HG02870 (cell line): ENCODE data around the gene ALG10.
"Not testable (repeated sequence)": the region's sequence is repeated elsewhere in the genome, so short reads cannot be mapped to it uniquely, and the experiment has no call there.

Source experiments
- ATAC-seq: cut with Tn5 transposase; IDR thresholded peaks from one replicate; pipeline ENCODE4 v1.9.1; 2021; ENCODE audit warnings: mild to moderate bottlenecking, moderate library complexity; ENCODE audit not compliant: unreplicated experiment

ALG10 gene, protein sequence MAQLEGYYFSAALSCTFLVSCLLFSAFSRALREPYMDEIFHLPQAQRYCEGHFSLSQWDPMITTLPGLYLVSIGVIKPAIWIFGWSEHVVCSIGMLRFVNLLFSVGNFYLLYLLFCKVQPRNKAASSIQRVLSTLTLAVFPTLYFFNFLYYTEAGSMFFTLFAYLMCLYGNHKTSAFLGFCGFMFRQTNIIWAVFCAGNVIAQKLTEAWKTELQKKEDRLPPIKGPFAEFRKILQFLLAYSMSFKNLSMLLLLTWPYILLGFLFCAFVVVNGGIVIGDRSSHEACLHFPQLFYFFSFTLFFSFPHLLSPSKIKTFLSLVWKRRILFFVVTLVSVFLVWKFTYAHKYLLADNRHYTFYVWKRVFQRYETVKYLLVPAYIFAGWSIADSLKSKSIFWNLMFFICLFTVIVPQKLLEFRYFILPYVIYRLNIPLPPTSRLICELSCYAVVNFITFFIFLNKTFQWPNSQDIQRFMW

DNA sequence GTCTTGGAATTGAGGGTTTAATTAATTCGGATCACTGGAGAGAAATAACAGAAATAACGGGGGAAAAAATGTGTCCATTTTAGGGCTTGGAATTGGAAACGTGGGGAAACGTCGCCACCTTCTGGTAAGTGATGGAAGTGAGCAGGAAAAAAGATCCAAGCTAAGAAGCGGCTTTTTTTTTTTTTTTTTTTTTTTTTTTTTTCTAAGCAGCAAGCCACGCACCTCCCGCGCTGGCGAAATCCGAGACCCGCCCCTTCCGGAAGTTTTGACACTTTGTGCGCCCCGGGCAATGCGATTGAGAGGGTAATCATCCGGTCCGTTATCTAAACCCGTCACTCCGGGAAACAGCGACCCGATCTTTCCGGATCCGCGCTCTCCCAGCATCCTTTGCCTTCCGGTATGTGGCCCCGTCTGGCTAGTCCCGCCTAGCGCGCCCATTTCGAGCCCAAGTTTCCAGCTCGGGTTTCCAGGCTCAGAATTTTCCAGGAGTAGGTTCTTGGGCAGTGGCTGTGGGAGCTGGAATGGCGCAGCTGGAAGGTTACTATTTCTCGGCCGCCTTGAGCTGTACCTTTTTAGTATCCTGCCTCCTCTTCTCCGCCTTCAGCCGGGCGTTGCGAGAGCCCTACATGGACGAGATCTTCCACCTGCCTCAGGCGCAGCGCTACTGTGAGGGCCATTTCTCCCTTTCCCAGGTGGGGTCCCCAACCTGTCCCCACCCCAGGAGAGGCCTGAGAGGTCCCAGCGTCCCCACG is at the start of gene ALG10:
Gene ALG10 (plus strand): TSS at position 418 of the 752 bp plus-strand sequence. CDS start 104 bp downstream, at position 522.
- peak; percentile 100 for ATAC-seq

DNA sequence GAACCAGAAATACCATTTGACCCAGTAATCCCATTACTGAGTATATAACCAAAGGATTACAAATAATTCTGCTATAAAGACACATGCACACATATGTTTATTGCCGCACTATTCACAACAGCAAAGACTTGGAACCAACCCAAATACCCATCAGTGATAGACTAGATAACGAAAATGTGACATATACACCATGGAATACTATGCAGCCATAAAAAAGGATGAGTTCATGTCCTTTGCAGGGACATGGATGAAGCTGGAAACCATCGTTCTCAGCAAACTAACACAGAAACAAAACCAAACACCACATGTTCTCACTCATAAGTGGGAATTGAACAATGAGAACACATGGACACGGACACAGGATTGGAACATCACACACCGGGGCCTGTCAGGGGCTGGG is 49.4 kb upstream of the ALG10 start:
- ATAC-seq, result not testable (repeated sequence)

DNA sequence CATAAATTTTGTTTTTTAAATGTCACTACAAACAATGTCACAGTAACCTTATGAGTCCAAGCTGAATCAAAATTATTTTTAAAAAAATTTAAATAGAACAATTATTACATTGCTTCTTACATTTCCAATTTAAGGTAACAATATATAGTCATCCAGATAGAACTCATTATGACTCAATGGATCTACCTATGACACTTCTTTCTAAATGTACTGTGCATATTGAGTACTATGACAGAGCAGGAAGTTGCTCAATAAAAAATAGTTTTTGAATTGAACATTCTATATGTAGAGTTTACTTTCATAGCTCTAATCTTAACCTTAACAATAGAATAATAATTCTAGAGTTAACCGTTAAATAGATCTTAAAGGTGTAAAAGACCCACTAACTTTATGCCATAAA is 44.4 kb upstream of the ALG10 start:
- ATAC-seq, result no peak

DNA sequence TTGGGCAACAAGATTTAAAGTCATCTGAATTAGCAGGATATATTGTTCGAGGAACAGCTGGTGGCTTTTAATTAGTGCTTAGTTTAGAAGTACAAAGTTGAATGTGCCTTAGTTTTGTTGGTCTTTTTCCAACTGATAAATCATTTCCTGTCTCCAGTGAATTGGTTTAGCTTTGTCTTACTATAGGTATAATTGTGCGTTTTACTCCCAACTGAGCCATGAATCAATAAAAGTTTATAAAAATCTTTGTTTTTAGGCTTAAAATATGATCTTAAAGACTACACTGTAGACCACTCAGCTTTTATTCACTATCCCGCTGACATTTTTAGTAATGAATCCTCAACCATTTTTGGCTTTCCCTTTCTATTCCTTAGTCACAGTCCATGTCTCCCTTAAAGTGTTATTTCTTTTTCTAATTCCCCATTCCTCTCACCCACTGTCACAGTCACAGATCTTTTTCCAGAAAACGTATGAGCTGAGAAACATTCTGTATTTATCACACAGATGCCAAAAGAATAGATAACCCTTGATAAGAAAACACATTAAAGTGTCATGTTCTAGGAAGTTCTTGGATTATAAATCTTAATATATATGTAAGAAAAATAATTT is 34.0 kb upstream of the ALG10 start:
- ATAC-seq, result no peak

DNA sequence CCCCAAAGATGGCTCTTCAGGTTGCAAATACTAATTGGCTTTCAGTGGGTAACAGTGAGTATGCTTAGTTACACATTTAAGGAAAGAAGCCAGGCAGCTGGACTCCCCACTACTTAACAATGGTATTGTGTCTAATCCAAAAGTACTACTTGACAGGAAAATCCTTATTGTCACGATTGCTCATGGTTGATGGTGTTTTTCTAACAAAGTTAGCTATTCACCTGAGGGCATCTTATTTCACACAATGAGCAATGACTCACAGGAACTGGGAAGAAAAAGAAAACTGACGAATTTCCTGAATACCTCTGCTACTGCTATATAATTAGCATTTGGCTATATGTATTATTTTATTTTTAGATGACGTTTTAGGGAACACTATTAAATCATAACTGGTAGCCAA is 33.4 kb upstream of the ALG10 start:
- no peak for ATAC-seq

DNA sequence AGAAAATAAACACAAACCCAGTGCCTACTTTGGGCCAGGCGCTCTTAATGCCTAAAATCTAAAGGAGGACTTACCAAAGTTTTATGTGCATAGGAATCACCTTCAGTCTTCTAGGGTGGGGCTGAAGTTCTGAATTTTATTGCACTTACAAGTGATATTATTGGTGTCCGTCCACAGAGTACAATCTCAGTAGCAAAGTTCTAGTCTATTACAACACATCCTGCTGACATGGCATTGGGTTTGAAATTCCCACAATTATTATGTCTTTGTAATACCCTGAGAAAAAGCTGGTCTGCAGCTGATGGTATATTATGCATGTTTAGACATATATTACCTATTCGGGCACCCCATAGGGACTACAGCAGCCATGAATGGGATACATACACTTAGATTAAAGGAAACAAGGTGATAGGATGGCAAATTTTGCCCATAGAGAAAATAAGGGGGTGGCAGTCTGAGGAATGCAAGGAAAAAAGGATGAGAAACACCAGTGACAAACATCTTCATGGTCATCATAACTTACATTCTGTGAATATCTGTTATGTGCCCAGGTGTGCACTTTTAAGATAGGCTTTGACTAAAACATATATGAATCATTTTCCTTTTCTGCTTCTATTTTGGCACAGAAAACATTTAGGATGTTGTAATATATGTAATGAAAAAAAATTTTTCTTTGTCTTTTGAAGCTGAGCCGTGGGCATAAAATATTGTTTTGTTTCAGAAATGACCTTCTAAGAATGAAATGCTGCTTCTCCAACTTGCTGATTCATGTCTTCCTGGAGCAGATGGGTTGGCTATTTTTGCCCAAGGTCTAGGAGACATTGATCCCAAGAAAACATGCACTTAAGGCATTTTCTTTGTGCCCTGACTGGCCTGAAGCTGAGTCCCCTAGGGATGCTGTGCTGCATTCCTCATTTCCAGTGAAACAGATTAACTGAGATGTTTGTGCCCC is 27.2 kb upstream of the ALG10 start:
- ATAC-seq, result no peak

DNA sequence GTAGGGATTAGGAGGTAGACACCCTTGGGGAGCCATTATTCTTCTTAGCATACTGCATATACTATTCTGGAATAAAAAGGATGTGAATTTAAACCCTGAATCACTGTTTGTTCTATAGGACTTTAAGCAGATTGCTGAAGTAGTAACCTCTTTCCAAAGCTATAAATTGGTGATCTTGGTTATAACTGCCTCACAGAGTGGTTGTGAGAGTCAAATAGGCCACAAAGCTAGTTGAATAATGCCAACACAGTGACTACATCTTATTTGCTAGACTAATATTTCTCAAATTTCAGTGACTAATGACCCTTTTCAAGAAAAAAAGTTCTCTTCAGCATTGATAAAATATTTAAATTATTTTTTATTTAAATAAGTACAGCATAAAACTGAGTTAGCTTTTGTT is 13.5 kb upstream of the ALG10 start:
- ATAC-seq, result not testable (repeated sequence)

DNA sequence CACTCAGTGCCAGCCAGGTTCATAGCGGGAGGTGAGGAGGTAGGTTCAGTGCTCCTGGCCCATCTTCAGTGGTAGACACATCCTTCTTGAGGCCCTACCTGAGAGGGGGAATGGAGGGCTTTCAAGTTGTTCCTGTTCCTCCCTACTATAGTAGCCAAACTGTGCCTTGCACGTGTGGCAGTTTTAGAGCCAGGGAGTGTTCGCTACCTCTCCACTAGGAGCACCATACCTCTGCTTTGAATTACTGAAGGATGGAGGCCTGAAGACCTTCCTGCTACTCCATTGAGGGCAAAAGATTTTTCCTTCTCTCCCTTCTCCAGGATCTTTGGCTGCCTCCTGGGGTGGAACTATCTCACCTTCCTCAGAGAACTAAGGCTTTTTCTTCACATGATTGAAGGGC is 5.9 kb upstream of the ALG10 start:
- no peak for ATAC-seq

DNA sequence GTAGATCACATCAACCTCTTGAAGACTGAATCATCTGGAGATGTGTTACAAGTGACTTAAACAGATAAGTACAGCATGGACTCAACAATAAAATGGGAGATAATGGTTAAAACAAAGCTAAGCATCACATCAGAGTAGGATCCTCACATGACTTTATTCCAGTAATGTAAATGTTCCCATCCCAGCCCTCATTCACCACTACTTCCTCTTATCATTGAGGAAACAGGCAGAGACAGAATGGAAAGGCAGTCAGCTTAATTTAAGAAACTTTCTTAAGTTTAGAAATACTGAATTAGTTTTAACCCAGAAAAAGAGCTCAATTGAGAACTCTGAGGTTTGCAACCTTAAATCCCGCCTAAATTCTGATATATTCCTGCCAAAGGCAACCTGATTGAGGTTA is 1.2 kb upstream of the ALG10 start:
- no peak for ATAC-seq

DNA sequence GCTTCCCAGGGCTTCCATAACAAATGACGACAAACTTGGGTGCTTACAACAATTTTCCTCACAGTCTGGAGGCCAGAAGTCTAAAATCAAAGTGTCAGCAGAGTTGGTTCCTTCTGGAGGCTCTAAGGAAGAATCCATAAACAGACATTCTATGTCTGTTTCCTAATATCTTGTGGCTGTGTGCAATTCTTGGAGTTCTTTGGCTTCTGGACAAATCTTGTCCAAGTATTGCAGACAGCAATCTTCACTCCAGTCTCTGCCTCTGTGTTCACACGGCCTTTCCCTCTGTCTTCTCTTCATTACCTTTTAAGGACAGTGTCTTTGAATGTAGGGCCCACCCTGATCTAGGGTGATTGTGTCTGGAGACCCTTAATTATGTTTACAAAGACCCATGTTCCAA is 5.4 kb downstream of the ALG10 start:
- not testable (repeated sequence) for ATAC-seq

DNA sequence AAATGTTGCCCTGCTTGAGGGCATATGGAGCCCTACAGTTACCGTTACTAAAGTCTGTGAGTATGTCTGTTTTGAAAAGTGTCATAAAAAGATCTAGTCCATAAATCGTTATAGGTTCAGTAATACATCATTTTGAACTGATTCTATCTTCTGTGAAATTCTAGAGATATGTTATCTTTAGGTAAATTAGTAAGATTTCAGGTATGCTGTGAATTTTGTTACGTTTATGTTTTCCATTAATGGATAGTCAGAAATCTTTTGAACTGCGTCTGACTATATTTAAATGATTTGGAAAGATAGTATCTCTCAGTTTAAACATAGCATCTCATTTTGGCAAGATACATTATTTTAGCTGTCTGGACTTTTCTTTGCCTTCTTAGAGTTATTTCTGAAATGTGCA is 8.3 kb downstream of the ALG10 start:
- ATAC-seq, result no peak

DNA sequence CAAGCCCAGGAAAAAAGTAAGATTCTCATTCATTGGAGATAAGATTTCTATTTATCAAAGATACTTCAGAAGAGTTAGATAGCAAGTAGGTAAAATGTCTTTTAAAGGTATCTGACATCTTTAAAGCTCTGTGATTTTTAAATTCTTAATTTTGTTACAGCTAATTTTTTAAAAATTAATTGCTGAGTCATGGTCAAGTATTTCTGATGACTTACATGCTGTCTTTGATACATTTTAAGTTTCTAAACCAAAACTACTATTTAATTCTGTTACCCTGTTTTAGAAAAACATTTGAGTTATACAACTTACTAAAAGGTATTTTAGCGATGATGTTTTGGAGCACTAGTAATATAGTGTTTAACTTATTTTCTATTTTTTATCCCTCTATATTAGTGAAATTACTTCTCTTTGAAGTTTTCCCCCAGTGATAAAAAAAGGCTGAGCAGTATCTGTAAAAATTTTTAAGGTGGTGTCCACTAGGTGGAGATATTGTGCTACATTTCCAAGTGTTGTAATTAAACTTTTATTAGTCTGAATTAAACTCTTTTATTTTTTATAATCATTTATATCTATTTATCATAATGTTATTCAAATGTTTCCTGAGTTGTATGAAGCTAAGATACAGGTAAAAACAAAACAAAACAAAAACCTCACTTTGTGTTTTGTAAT is 11.5 kb downstream of the ALG10 start:
- no peak for ATAC-seq

DNA sequence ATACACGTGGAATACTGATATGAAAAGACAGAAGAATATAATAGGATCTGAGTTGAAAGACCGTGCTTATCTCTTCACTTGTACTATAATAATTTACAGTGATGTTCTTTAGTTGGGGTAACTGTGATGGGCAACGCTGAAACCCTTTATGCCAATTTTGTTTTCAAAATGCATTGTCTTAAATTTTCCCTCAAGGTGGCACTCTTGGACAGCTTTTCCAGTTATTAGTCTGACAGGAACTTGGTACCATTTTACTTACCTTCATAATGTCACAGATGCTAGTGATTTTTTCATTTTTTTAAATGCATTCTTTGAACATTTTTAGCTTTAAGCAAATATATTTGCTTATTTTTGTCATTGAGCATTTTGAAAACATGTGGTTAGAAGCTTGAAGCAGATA is 16.1 kb downstream of the ALG10 start:
- not testable (repeated sequence) for ATAC-seq

DNA sequence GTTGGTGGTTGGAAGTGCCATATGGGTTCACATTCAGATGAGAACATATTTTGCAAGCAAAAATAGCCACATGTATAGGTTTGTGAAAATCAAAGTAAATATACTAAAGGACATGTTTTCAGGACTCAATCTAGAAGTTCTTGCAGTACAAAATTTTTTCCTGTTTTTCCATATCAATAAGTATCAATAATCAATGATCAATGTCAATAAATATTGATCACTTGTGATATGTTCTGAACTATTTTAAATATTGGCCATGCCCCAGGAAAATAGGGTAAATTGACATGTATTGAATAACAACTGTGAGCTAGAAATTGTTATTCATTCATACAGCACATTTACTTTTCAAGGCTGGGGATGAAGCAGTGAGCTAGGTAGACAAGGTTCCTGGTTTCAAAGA is 24.3 kb downstream of the ALG10 start:
- no peak for ATAC-seq

DNA sequence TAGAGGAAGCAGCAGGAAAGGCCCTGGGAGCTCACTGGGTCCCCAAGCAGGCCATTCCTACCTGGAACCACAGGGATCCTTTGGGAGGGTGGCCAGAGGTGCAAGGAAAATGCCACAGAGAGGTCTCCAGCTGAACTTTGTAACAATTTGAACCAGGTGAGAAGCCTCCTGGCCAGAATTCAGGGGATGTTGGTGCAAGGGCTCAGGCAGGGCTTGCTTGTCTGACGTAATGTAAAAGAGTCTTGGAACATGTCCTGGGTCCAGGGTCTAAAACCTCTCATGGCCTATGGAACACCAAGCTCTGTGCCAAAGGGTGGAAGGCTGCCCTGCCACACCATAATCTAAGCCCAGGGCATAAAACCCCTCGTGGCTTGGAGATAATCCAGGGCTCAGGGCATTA is 25.6 kb downstream of the ALG10 start:
- not testable (repeated sequence) for ATAC-seq

DNA sequence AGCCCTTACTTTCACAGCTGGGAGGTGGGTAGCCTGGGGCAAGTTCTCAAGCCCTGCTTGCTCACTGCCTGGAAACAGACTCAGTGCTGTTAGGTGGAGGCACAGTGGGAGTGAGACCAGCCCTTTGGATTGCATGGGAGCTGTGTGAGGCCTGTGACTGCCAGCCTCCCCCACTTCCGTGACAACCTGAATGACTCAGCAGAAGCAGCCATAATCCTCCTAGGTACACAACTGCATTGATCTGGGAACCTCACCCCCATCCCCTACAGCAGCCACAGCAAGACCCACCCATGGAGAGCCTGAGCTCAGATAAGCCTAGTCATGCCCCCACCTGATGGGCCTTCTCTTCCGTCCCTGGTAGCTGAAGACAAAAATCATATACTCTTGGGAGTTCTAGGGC is 26.4 kb downstream of the ALG10 start:
- ATAC-seq, result no peak

DNA sequence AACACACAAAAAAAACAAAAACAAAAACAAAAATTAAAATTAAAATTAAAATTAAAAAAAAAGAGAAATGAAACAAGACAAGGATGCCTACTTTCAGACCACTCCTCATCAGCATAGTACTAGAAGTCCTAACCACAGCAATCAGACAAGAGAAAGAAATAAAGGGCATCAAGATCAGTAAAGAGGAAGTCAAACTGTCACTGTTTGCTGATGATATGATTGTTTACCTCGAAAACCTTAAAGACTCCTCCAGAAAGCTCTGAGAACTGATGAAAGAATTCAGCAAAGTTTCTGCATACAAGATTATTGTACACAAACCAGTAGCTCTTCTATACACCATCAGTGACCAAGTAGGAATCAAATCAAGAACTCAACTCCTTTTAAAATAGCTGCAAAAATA is 29.2 kb downstream of the ALG10 start:
- no peak for ATAC-seq

DNA sequence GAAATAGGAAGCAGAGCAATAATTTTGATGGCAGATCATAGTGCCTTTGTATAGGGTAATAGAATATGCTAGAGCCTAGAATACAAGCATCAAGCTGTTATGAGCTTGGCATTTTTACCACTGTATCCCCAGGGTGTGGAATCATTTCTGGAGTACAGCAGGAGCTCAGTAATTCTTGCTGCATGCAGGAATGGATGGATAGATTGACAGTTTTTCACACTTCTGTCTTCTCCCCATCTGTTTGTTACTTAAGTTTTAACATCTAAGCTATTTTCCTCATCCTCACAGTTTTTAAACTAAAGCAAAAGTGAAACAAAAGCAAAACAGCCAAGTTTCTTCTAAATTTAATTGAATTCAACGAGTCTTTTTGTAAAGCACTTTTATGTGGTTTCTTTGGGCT is 32.6 kb downstream of the ALG10 start:
- ATAC-seq, result no peak
